HG03159 (cell line): ENCODE data around the gene SCNN1B.
"Not testable (repeated sequence)": the region's sequence is repeated elsewhere in the genome, so short reads cannot be mapped to it uniquely, and the experiment has no call there.

Experiments
- ATAC-seq: cut with Tn5 transposase; IDR thresholded peaks from one replicate; pipeline ENCODE4 v1.9.1; 2021; ENCODE audit warnings: mild to moderate bottlenecking, moderate library complexity; ENCODE audit not compliant: unreplicated experiment

SCNN1B gene

DNA sequence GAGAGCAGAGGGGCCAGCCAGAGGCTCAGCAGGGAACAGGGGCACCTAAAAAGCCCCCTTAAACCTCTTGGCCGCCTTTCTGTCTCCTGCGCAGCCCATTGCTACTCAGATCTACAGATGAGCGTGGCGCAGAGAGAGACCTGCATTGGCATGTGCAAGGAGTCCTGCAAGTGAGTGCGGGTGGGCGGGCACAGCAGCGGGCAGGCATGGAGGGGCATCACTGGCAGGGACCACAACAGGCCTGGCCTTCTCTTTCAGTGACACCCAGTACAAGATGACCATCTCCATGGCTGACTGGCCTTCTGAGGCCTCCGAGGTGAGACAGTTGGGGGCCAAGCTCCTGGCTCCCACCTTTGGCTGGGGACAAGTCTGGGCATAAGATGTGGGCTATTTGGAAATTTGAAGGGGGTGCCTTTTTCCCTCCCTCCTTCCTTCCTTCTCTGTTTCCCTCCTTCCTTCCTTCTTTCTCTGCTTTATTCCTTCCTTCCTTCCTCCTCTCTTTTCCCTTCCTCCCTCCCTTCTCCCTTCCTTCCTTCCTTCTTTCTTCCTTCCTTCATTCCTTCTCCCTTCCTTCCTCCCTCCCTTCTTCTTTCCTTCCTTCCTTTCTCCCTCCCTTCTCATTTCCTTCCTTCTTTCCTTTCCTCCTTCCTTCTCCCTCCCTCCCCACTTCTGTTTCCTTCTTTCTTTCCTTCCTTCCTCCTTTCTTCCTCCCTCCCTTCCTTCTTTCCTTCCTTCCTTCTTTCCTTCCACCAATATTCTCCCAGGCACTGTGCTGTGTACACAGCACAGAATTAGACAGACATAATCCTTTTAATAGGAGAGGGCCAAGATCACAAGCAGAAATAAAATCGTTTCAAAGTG, 75.2 kb downstream of the SCNN1B start:
- no peak for ATAC-seq

DNA sequence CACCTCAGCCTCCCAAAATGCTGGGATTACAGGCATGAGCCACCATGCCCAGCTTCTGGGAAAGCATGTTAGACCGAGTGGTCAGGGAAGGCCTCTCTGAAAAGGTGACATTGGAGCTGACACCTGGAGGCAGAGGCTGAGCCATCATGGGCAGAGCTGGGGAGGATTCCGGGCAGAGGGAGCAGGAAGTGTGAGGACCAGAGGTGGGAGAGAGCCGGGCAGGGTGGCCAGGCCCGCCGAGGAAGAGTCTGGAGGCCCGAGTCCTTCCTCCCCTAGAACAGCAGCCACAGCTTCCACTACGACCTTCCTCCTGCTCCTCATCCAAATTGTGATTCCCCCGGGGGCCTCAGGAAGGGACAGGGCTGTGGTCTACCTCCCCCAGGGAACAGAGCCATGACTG, 76.2 kb downstream of the SCNN1B start:
- ATAC-seq = no peak

DNA sequence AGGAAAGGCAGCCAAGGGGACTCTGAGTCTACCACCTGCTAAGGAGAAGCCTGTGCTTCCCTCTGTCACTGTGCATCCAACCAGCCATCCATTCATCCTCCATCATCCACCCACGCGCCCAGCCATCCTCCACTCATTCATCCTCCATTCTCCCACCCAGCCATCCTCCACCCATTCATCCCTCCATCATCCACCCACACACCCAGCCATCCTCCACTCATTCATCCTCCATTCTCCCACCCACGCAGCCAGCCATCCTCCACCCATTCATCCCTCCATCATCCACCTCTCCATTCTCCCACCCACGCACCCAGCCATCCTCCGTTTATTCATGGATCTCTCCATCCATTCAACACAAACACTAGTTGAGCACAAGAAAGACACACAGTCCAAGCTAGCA, 76.8 kb downstream of the SCNN1B start:
- ATAC-seq = no peak

DNA sequence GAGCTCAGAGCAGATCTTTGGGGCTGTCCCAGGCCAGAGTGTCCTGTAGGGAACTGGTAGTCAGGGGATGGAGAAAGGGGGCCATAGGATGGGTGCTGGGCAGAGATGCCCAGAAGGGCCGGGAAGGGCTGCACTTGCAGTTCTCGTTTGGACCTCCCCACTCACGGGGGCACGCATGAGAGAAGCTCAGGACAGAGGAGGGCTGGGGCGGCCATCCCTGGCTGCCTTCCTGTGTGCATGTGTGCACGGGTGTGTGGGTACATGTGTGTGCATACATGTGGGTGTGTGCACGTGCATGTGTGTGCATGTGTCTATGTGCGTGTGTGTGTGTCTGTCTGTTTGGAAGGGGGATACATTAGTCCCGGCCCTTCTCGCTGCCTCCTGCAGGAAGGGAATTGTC, 77.6 kb downstream of the SCNN1B start:
- no peak for ATAC-seq

DNA sequence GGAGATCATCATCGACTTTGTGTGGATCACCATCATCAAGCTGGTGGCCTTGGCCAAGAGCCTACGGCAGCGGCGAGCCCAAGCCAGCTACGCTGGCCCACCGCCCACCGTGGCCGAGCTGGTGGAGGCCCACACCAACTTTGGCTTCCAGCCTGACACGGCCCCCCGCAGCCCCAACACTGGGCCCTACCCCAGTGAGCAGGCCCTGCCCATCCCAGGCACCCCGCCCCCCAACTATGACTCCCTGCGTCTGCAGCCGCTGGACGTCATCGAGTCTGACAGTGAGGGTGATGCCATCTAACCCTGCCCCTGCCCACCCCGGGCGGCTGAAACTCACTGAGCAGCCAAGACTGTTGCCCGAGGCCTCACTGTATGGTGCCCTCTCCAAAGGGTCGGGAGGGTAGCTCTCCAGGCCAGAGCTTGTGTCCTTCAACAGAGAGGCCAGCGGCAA, 78.4 kb downstream of the SCNN1B start:
- no peak for ATAC-seq

DNA sequence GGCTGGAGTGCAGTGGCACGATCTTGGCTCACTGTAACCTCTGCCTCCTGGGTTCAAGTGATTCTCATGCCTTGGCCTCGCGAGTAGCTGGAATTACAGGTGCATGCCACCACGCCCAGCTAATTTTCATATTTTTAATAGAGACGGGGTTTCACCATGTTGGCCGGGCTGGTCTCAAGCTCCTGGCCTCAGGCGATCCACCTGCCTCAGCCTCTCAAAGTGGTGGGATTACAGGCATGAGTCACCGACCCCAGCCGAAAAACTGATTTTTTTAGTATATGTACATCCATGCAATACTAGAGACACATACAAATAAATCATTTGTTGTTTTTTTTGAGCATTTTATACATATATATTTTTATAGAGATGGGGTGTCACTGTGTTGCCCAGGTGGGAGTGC, 79.6 kb downstream of the SCNN1B start:
- ATAC-seq = not testable (repeated sequence)

DNA sequence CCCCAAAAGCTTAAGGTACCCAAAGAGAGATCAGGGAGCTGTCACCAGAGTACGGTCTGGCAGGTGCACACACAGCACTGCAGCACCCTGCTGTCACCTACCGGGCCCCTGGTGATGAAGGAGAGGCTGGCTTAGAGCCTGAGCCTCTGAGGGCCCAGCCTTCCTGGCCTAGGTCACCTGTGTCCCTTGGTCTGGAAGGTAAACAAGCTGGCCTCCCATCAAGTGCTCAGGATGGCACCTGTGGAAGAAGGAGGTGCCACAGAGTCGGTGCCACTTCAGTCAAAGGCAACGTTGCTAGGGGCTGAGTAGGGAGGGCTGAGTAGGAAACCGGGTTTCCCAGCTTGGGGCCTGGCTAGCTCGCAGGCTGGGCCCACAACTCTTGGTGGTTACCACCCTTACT, 80.2 kb downstream of the SCNN1B start:
- ATAC-seq = no peak

DNA sequence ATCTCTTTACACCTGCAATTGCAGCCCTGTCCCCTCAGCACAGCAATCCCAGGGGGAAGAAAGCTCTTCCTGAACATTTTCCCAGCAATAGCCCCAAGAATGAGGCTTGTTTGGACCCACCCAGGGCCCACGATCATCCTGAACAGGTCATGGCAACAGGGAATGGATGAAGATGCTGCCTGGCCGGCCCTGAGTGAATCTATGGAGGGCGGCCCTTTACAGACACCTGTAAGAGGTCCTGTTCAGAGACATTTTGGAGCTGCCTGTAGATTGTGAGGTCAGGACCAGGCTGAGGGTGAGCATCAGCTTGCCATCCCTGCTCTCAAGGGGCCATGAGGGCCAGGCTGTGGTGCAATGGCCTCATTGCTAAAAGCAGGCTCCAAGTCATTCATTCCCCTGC, 81.8 kb downstream of the SCNN1B start:
- ATAC-seq = no peak

DNA sequence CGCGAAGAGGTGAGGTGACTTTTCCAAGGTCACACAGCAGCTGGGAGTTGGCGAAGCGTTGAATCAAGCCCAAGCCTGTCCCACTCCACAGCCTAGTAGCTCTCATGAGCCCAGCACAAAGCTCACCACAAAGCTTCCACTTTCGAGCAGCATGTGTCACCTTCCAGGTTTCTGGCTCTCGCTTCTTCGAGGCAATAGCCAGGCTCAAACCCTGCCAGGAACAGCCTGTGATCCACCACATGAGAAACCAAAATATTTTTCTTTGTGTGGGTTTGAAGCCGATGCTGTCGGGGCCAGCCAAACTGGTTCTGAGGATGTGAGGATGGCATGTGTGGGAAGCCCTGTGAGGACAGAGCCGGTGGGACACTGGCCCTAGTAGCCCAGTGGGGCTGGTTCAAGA, 82.8 kb downstream of the SCNN1B start:
- ATAC-seq = no peak

DNA sequence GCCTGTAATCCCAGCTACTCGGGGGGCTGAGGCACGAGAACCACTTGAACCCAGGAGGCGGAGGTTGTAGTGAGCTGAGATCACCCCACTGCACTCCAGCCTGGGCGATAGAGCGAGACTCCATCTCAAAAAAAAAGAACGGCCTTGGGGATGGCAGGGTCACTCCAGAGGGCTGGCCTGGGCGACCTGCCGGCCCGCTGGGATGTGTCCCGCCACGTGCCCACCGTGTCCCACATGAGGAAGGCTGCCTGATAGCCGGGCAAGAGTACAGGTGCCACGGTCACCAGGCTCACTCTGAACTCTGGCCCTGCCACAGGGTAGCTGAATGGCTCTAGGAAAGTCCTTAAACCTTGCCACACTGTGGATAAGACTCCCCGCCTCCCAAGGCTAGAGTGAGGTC, 83.3 kb downstream of the SCNN1B start:
- ATAC-seq = no peak

DNA sequence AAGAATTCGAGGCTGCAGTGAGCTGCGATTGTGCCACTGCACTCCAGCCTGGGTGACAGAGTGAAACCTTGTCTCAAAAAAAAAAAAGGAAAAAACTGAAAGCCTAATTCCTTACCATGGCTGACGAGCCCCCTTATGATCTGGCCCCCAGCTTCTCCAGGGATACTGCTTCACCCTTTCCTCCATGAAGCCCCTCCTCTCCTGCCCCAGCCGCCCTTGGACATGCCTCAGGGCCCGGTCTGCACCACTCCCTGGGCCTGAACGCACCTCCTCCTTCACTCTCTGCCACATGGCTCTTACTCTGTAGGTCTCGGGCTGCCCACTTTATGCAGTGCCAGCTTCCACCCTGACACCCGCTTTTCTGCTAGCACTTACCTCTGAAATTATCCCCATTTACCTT, 85.6 kb downstream of the SCNN1B start:
- ATAC-seq = no peak

DNA sequence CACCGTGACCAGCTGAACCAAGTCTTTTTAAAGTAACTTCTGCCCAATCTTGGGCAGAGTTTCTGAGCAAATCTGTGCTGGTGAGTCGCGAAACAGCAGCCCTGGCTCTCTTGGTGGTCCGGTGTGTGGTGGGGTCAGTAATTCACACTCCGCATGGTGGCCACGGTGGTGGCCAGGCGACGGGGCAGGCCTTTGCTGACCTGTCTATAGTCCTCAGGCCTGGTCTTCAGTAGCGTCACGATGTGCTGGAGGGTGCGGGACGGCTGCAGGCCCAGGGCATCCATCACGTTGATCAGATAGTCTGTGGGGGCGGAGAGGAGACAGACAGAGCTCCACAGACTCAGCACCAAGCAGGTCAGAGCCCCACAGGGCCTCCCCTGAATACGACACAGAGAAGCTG, 86.7 kb downstream of the SCNN1B start:
- no peak for ATAC-seq

DNA sequence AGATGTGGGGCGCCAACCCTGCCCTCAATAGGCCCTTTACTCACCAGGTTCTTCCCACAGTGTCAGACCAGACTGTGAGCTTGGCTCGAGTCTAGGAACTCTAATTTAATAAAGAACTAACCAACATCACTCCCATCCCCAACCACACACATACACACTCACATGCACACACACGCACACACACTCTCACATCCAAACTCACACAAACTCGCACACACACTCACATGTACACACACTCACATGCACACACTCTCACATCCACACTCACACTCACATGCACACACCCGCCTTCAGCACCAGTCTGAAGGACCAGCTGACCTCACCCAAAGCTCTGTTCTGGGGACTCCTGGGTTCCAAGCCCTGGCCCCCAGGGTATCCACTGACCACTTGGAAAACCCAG, 87.1 kb downstream of the SCNN1B start:
- no peak for ATAC-seq

DNA sequence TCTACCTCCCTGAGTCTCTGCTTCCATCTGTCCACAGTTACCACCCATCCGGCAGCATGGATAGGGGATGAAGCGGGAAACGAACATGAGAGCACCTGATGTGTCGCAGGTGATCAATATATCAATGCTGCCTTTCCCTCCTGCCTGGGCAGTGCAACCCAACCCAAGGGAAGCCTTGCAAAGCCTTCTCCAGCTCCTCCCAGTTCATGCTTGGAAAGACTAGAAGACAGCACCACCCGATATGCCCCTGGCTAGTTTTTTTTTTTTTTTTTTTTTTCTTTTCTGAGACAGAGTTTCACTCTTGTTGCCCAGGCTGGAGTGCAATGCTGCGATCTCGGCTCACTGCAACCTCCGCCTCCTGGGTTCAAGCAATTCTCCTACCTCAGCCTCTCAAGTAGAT, 87.8 kb downstream of the SCNN1B start:
- not testable (repeated sequence) for ATAC-seq

DNA sequence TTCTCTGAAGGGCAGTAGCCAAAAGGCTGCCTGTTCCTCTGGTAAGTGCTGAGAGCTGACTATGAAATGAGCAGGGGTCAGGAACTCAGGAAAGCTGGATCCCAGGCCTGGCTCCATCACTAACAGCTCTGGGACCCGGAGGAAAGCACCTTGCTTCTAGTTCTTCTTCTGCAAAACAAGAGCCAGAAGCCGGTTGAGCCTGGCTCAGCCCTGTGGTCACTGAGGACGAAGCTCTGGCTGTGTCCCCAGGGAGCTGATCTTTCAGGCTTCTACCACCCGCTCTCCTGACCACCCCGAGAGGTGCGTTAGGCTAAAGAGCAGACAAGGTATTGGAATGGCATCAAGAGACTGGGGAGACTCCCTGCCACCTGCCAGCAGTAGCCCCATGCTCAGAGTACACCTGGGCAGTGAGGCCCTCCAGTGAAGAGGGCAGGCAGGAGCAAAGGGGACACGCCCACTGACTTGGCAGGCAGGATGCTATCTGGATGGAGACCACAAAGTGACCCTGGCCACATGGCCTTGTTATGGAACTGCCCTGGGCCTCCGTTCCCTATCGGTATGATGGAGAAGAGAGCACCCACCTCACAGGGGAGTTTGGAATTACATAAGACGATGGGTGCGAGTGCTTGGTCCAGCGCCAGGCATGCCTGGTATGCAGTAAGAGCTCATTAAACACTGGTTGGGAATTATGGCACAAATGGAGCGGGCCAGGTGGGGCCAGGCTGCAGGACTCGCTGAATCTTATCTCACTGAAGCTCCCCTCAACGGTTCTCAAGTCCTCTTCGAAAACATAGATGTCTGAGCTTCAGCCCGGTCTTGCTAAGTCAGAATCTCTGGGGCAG, 89.5 kb downstream of the SCNN1B start:
- ATAC-seq = no peak

DNA sequence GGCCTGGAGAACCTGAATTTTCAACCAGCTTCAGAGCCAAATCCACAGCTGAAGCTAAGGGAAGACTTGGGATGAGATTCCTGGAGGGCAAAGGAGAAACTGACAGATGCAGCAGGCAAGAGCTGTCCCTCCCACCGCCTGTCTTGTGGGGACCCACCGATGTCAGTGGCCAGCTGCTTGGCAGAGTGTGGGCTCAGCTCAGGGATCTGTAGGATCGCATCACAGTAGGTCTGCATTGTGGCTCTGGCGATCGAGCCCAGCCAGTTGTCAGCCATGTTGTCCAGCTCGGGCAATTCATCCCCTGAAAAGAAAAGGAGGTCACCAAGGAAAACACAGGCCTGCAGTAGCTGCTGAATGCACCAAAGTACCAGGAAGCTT, 90.1 kb downstream of the SCNN1B start:
- ATAC-seq = no peak

DNA sequence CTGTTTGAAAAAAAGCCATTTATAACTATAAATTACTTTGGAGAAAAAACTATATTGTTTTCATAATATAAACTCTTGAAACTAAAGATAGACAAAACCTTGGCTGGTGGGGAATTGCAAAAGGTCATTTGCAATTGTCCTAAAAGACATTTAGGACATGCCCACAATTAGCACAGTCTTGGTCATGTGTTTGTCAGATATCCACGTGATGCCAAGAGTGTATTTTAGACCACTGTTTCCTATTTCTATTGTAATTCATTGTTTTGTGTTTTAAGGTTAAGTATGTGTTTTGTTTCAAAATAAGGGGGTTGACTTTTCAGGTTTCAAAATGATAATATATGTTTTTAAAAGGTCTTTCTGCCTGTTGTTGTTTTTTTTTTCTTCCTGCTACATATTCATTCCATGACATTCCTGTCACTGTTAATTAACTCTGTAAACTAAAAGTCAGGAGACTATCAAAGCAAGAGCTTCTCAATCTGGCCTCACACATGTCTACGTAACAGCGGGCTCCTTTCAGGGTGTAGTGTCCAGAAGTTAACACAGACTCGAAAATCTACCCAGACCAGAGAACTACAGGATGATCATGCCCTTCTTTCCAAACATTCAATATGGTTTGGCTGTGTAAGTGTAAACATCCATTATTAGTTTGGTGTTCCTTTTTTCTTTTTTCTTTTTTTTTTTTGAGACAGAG, 92.2 kb downstream of the SCNN1B start:
- ATAC-seq = no peak

DNA sequence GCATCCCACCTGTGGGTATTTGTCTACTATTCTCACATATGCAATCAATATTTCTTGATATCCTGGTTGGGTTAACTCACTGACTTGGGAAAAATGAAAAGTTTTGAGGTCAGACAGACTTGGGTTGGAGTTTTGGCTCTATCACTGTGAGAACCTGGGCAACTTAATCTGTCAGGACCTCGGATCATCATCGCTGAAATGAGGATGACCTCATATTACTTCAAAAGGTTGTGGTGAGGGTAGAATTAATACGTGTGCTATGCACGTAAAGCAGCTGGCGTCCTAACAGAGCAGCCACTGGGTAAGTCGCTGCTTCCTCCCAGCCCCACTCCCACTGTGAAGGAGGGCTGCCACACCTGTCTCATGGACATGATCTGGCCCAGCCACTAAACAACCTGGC, 93.6 kb downstream of the SCNN1B start:
- ATAC-seq = no peak

DNA sequence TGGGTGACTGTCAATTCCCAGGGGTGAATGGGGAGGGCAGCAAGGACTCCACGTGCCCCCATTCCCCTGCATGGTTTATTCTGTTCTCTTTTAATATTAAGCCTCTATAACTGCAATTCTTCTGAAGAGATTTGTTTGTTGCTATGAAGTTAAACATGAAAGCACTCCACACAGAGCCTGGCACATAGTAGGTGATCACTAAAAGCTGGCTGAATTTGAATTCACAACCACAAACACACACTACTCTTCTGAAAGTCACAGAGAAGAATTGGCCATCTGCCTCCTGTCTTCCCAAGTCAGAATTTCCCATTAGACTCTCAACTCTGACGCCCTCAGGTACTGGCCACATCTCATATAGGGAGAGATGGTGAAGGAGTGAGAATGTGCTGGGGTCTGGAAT, 95.4 kb downstream of the SCNN1B start:
- ATAC-seq = no peak

DNA sequence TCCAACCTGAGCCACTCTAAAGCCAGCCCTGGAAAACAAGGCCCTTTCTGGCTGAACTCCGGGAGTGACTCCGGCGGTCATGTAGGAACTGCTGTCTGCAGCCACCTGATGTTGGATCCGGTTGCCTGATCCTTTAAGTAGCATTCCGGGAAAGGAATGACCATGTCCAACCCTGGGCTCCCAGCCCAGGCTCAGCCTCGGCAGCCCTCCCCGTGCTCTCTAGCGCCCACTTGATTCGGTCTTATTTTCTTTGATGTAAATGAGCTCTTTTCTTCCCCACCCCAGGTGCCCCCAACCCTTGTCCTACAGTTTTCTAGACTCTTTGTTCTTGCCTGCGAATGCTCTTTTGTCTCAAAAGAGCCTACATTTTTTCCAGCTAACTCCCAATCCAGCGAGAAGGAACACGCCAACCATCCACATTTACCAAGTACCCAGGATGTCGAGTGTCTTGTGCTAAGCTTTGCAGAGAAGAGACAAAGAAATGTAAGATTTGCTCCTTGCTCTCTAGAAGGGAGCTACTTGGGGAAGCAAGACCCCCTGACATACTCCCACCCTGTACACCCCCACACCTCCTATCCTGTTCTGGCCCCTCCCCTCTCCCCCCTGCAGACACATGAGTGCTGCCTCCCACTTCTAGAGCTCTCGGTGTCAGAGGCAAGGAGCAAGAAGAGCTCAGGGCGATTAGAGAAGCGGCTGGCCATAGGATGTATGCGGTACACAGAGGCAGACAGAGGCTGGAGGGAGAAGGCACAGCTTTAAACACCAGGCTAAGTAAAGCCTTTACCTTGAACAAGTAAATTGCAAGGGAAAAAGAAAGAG, 97.1 kb downstream of the SCNN1B start:
- no peak for ATAC-seq

DNA sequence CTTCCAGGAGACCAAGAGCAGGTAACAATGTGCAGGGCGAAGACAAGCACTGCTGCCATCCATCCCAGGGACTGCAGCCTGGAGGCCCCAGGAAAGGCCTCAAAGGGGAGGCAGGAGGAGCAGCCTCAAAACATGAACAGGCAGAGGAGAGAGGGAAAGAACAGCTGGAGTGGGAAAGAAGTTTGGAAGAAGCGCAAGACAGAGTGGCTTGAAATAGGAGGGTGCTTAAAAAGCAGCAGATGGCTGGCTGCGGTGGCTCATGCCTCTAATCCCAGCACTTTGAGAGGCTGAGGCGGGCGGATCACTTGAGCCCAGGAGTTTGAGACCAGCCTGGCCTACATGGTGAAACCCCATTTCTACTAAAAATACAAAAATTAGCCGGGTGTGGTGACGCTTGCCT, 98.3 kb downstream of the SCNN1B start:
- not testable (repeated sequence) for ATAC-seq
